ENCODE results near the gene TMEM253. TPM values are rescaled to one million over a fixed set of nuclear protein-coding genes. Genes with fewer than 3 reads are reported as not detected.

Gene TMEM253
- total and polyA plus RNA-seq, 9 of the 15 experiments (the other 6 are each of a cell fraction or from before 2014, with no cell fraction given), result 0.11 to 0.61 (median 0.26) TPM; not detected in 3

- TF ChIP-seq FOSL1 (tag; conservative IDR thresholded peaks at IDR 0.05) (peak; percentile 42), MAFK (IDR thresholded peaks at IDR 0.05; ENCODE audit: low read length) (peak; percentile 52), PKNOX1 (IDR thresholded peaks at IDR 0.05) (peak; percentile 39; the same call in 1 of the 2 replicates), ZNF316 (IDR thresholded peaks at IDR 0.05) (peak; percentile 80), MAFG (tag; conservative IDR thresholded peaks at IDR 0.05) (peak; percentile 61), SOX6 (IDR thresholded peaks at IDR 0.05) (no peak)
Observed at GRCh38 chr14:21112255-21112654, 11.4 kb downstream of the TMEM253 start (continued).

GRCh38 chr14:21113369-21113768 lies 12.5 kb downstream of the TMEM253 start:
- ChIA-PET POLR2A (interaction anchor here (1.1 kb wide), 1 partner anchor 9 kb away, joined by 3 read pairs; no protein-coding TSS in a partner anchor), CTCF (ENCODE audit: low intra/inter-chr PET ratio) (no interaction called here)
- WGBS (ENCODE audit: insufficient coverage, low coverage, missing lambda C conversion rate), result 56% methylated on average over 2 of the region's 2 CpGs
- in situ Hi-C loops (cut with MboI) (no loop called here), intact Hi-C loops (cut with micrococcal nuclease) (no loop called here)
- Histone ChIP-seq H3K9me1 (ENCODE audit: control insufficient read depth, insufficient read depth, low read length) (no peaks in the 10 kb centered on the region), H3K79me2 (ENCODE audit: control insufficient read depth, insufficient read depth, low read length) (no peaks in the 10 kb centered on the region), H2AFZ (ENCODE audit: low read depth, low read length) (peak overlapping the region; percentile 23; the same call in 1 of the 2 replicates), H3K36me3 (ENCODE audit: control insufficient read depth, insufficient read depth, low read length) (no peaks in the 10 kb centered on the region), H3K27me3 (ENCODE audit: control insufficient read depth in 2 of 2, insufficient read depth in 2 of 2, low read length in 2 of 2) (no peaks in the 10 kb centered on the region), H3K27ac (ENCODE audit: extremely low read depth, low read depth, low read length) (no peak overlapping the region), H3K4me2 (ENCODE audit: insufficient read depth, low read length) (no peak overlapping the region), H3K4me1 (replicated peaks in 1 of 2; ENCODE audit: control insufficient read depth in 2 of 2, insufficient read depth in 2 of 2, low read length in 2 of 2) (peaks cover 2 to 15% of the 10 kb centered on the region in 2 experiments; a peak in 3 of 5 replicates), H3K9ac (ENCODE audit: insufficient read depth in 1 of 2, low read depth in 2 of 2, low read length in 2 of 2) (no peak overlapping the region), H3K9me3 (replicated peaks; ENCODE audit: control insufficient read depth, insufficient read depth, low read depth, low read length) (no peaks in the 10 kb centered on the region), H3K4me3 (no peak overlapping the region), H4K20me1 (replicated peaks; ENCODE audit: control insufficient read depth, insufficient read depth, low read length) (no peaks in the 10 kb centered on the region)
- FAIRE-seq (no peak), DNase-seq (ENCODE audit: extremely low read depth in 1 of 4, low spot score in 3 of 4) (no peak), ATAC-seq (no peak)
- no TSS peak for BruUV-seq (replicated peaks)
- no peak for TF ChIP-seq GMEB1 (CRISPR knock-in tag; IDR thresholded peaks at IDR 0.05)
- TF ChIP-seq MBD1 (CRISPR knock-in tag; IDR thresholded peaks at IDR 0.05), result no peak
- no peak for TF ChIP-seq PRPF4 (IDR thresholded peaks at IDR 0.05; ENCODE audit: insufficient read depth, low read depth, low read length, poor library complexity, severe bottlenecking)
- TF ChIP-seq ZSCAN29 (IDR thresholded peaks at IDR 0.05), result no peak
- TF ChIP-seq RFX7 (CRISPR knock-in tag; IDR thresholded peaks at IDR 0.05), result no peak
- no peak for TF ChIP-seq RBM34 (IDR thresholded peaks at IDR 0.05; ENCODE audit: borderline replicate concordance, insufficient read depth, low read length)
- TF ChIP-seq E2F5 (CRISPR knock-in tag; IDR thresholded peaks at IDR 0.05), result no peak
- TF ChIP-seq ZBTB8A (IDR thresholded peaks at IDR 0.05; ENCODE audit: partially characterized antibody), result no peak
- no peak for TF ChIP-seq CREBBP (IDR thresholded peaks at IDR 0.05; ENCODE audit: low read depth, low read length)
- no peak for TF ChIP-seq SRSF7 (optimal IDR thresholded peaks at IDR 0.05; ENCODE audit: low read depth, low read length)
- TF ChIP-seq NFIX (CRISPR knock-in tag; IDR thresholded peaks at IDR 0.05; ENCODE audit: low read depth), result no peak
- TF ChIP-seq MTF1 (CRISPR knock-in tag; IDR thresholded peaks at IDR 0.05; ENCODE audit: borderline replicate concordance), result no peak
- no peak for TF ChIP-seq ELF4 (CRISPR knock-in tag; IDR thresholded peaks at IDR 0.05)

Measured in K562 (cell line).